ENCODE measurements around the gene FAM168B.
"Not testable (repeated sequence)": the region's sequence is repeated elsewhere in the genome, so short reads cannot be mapped to it uniquely, and the experiment has no call there.

The FAM168B gene

GRCh38 chr2:131094463-131095281, 1.4 kb upstream of the FAM168B start:
- DNase-seq: no peak

GRCh38 chr2:131093696-131094462, 619 bp upstream of the FAM168B start:
- peak in 1 of 2 donors; percentile 61 for DNase-seq

DNA sequence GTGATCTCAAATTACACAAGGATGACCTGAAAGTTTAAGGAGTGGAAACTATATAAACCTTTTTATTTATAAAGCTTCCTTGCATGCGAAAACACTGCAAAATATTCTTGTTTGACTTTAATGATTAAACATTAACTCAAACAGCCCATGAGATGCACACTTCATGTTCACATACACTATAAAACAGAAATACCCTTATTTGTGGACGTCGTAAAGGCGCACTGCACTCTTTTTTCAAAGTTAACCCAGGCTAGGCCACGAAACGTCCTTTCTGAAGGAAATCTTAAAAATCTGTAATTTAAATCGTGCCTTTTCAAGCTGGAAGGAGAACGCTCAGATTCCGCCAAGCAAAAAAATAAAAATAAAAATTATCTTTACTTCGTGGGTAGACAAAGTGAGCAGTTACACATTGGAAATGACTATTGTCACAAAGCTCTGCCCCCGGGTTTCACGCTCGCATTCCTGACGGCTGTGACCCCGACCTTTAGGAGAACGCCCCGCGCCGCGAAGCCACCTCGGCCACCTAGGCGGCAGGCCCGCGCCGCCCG, 728 bp downstream of the FAM168B start:
- no peak for DNase-seq

GRCh38 chr2:131085646-131086045, 7.6 kb downstream of the FAM168B start:
- DNase-seq: no peak

- no peak for DNase-seq
Measured at GRCh38 chr2:131081190-131081589, 12.1 kb downstream of the FAM168B start.

DNA sequence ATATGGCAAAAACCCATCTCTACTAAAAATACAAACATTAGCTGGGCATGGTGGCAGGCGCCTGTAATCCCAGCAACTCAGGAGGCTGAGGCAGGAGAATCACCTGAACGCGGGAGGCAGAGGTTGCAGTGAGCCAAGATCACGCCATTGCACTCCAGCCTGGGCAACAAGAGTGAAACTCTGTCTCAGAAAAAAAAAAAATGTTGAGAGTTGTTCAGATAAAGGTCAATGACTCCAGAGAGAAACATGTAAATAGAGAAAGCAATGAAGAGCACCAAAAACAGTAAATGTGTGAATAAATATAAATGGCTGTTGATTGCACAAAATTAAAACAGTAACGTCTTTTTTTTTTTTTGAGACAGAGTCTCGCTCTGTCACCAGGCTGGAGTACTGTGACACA, 13.3 kb downstream of the FAM168B start:
- not testable (repeated sequence) for DNase-seq

DNA sequence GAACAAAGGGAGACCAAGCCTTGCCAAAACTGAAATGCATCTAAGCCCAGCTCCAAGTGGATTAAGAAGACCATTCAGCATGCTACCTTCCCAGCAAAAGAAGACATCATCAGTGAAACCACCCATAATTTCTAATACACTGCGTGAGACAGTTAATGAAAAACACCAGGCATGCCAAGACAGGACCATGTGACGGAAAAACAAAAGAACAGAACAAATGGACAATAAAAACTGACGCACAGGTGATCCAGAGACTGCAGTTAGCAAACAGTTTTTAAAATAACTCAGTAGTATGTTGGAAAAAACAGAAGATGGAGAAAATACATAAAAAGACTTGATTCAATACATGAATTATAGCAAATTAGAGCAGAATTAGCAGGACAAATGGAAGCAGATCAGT, 15.3 kb downstream of the FAM168B start:
- DNase-seq: no peak

- DNase-seq: no peak
Measured at GRCh38 chr2:131077182-131077846, 15.9 kb downstream of the FAM168B start.

GRCh38 chr2:131076707-131077106, 16.6 kb downstream of the FAM168B start:
- no peak for DNase-seq

DNA sequence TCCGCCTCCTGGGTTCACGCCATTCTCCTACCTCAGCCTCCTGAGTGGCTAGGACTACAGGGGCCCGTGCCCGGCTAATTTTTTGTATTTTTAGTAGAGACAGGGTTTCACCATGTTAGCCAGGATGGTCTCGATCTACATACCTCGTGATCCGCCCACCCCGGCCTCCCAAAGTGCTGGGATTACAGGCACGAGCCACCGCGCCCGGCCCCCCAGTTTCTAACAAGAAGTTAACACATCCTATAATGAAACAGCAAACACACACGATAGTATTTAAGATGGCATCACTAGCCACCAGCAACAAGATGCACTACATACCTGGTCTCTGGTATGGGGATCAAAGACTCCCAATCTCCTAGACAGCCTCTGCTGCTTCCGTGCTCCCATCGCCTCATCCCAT, 17.7 kb downstream of the FAM168B start:
- DNase-seq: not testable (repeated sequence)

DNA sequence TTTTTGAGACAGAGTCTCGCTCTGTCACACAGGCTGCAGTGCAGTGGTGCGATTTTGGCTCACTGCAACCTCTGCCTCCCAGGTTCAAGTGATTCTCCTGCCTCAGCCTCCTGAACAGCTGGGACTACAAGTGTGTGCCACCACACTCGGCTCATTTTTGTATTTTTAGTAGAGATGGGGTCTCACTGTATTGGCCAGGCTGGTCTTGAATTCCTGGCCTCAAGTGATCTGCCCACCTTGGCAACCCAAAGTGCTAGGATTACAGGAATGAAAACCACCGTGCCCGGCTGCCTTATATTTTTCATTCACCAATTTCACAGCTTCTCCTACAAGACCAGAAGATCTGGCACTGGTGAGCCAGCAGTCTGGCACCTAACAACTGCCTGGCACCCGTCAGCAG, 25.1 kb downstream of the FAM168B start:
- DNase-seq: not testable (repeated sequence)

DNA sequence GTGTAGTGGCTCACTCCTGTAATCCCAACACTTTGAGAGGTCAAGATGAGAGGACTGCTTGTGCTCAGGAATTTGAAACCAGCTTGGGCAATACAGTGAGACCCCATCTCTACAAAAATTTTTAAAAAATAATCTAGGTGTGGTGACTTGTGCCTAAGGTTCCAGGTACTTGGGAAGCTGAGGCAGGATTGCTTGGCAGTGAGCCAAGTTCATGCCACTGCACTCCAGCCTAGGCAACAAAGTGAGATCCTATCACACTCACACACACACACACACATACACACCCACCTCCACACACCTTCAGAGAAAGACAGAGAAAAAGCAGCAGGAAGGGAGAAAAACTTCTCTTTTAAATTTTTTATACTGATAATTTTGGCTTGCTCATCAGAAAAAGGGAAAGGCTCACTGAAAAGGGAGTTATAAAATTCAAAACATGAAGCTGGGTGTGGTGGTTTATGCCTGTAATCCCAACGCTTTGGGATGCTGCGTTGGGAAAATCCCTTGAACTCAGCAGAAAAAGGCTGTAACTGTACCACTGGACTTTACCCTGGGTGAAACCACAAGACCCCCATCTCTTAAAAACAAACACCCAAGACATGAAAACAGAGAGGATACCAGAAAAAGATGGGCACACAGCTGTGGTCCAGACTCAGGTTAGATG, 25.7 kb downstream of the FAM168B start:
- no peak for DNase-seq

DNA sequence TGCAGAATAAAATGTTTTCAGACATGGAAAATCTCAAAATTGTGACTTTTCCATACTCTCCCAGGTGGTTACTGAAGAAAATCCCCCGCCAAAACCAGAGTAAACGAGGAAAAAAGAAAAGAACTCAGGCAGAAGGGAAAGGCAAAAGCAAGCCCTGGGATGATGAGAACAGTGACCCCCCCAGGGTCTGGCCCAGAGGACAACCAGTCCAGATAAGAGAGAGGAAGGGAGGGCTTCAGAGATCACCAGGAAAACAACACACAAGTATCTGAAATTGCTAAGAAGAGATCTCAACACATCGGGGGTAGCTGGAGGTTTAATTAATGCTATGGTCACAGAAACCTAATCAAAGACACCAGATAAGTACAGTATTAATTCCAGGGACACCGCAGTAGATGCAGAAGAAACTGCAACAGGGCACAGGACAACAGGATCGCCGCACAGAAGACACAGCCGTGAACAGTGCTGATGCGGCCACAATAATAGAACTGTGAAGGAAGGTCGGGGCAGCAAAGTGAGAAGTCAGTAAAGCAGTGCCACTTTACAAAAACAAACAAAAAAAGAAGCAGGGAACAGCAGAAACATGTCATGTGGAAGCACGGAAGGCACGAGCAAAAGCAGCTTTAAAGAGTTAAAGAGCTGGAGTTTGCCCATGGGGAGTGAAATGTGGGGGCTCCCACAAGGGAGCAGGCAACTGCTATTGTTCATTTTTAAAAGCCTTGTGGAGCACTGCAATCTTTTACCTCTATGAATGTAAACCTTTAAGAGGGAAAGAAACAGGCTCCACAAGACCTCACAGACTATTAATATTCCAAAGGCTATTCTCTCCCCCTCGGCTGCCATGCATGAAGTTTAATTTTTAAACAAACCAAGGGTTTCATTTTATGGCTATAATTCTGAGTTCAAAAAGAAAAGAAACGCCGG, 28.4 kb downstream of the FAM168B start:
- DNase-seq: no peak

DNA sequence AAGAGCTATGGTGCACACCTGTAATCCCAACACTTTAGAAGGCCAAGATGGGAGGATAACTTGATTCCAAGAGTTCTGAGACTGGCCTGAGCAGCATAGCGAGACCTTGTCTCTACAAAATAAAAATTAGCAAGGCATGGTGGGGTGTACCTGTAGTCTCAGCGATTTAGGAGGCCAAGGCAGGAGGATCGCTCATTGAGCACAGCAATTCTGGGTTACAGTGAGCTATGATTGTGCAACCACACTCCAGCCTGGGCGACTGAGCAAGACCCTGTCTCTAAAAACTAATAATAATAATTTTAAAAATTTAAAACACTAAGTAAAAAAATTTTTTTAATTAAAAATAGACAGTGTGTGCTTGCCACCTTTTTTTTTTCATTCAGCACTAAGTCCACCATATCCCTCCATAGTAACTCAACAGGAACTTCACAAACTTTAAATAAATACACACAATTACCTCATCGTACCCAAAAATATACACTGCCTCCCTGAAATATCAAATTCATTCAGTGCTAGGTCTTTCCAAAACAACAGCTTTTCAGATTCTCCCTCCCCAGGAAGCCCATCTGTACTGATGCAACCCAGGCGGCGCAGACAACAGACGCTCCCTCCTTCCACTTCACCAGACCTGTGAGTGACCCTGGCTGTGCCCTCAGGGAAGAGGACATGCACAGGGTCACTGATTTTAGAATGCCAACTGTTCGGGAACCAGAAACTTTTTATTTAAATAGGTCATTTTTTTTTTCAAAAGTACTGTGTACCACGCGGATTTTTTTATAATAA, 29.6 kb downstream of the FAM168B start:
- DNase-seq: no peak

GRCh38 chr2:131058920-131059319, 34.3 kb downstream of the FAM168B start:
- DNase-seq: no peak

- no peak for DNase-seq
Measured at GRCh38 chr2:131058214-131058843, 34.9 kb downstream of the FAM168B start.

GRCh38 chr2:131056932-131057287, 36.4 kb downstream of the FAM168B start:
- DNase-seq: no peak

DNA sequence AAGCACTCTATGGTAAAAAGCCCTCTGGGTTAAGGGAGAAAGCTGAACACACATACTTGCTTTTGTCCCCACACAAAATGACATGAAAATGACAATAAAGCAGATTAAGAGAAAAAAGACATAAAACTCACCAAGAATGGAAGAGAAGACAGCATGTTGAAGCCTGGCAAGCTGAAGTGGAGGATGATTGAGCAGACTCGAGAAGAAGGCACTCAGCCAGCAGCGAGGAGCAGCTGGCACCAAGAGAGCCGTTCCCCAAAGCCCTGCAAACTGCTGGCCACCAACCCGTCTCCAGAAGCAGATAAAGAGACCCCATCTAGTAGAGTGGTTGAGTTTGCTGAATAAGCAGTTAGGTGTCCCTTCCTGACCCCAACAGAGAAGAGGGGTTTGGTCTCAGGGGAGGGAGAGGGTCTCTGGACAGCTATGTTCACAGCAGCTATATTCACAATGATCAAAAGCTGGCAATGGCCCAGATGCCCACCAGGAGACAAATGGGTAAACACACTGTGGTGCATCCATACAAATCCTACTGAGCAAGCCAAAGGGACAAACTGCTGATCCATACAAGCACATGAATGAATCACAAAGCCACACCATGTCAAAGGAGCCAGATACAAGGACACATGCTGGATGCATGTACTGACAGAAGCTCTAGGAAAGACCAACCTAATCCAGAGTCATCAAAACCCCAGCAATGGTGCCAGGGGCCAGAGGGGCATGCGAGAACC, 36.9 kb downstream of the FAM168B start:
- DNase-seq: no peak

DNA sequence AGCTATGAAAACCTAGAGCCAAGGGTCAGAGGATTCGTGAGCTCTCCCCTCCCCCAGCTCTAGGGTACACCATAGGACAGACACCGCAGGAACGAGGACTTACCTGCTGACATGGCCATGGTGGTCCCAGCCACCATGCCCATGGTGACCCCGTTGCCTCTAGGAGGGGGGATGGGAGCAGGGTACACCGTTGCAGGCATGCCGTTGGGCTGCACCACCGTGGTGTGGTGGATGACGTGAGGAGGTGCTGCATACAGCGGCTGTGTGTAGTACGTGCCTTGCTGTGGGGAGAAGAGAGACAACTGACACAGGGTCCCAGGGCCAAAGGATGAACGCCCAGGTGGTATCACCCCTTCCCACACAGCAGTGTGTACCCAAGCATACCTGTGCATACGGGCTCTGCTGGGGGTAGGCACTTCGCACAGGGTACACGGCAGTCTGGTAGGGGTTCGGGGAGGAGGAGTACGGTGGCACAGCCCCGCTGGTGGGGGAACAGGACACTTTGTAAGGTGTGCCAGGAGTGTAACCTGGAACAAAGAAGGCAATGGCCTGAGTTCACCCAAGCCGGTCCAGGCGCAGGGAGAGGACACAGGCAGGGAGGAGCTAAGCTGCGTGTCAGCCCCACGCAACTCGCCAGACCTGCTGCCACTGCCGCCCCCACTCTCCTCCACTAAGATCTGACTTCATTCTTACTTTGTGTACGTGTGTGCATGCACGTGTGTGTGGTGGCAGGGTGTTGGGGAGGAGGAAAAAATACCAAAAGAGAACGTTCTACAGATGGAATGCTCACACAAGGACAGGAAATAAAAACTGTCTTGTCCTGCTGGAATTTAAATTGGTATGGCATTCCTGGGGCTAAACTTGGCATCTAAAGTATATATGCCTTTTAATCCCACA, 37.8 kb downstream of the FAM168B start:
- no peak for DNase-seq
